Measurements from ENCODE around the gene PCBD1.

PCBD1 gene

GRCh38 chr10:70833601-70834000 is 54.8 kb downstream of the PCBD1 start:
- no peak for DNase-seq (ENCODE audit: low spot score)

All from cerebellar cortex (tissue), 1 donor.